22Rv1 (cell line): Measurements from ENCODE around the gene ARHGAP26.

Source experiments
- CTCF ChIP-seq: fragments of 450-650 bp; IDR thresholded peaks from 2 replicates; pipeline ENCODE4 v1.5.1; 2017; ENCODE audit warnings: mild to moderate bottlenecking
- ZFX ChIP-seq: fragments of 450-650 bp; IDR thresholded peaks from 2 replicates; pipeline ENCODE4 v1.6.1; 2017; ENCODE audit warnings: antibody characterized with exemption, borderline replicate concordance

GRCh38 chr5:142842994-142843905 lies 73.1 kb downstream of the ARHGAP26 start:
- TF ChIP-seq CTCF (no peak), ZFX (no peak)
